Naive thymus-derived CD8-positive, alpha-beta T cell (primary cell): Measurements from ENCODE around the gene TNS3. TPM values are rescaled to one million over a fixed set of nuclear protein-coding genes. Genes with fewer than 3 reads are reported as not detected.
A peak's percentile ranks its signal among the peaks of the same experiment; 100 is the strongest.
"Not testable (repeated sequence)": the region's sequence is repeated elsewhere in the genome, so short reads cannot be mapped to it uniquely, and the experiment has no call there.

Source experiments
- ATAC-seq, 2 donors: fragments of 150-1000 bp; cut with Tn5 transposase in 1 of 2; sonication (Bioruptor Pico), chemical (Tn5 transposase) in 1 of 2; 1 replicate in 1 of 2; 2 replicates in 1 of 2; pipeline ENCODE4 v1.10.0; 2021; ENCODE audit warnings: mild to moderate bottlenecking in 2 of 2, moderate library complexity in 2 of 2
- POLR2A ChIA-PET: fragments of 350-600 bp; sonication (Branson Sonifier 250); formaldehyde crosslinking; loops from one replicate; lab custom pipeline; 2021; ENCODE audit warnings: antibody characterized with exemption; lab: Charles Lee
- DNase-seq, 10 donors: peaks; one replicate each; pipeline versions ENCODE4 v3.0.0 to v3.0.0-alpha.2; 2020 to 2022
- H3K27ac Mint-ChIP-seq, 10 donors: one replicate each; pipeline ENCODE4 v1.8.0; 2020 to 2022; ENCODE audit warnings: mild to moderate bottlenecking in 10 of 10, mixed read lengths in 10 of 10, moderate library complexity in 4 of 10, inconsistent platforms in 1 of 10
- H3K27me3 Mint-ChIP-seq, 5 donors: one replicate each; pipeline ENCODE4 v1.8.0; 2021 to 2022; ENCODE audit warnings: mixed read lengths in 5 of 5
- H3K36me3 Mint-ChIP-seq, 3 donors: one replicate each; pipeline ENCODE4 v1.8.0; 2020 to 2022; ENCODE audit warnings: mixed read lengths in 3 of 3, mild to moderate bottlenecking in 2 of 3, inconsistent platforms in 1 of 3
- H3K4me1 Mint-ChIP-seq, 4 donors: one replicate each; pipeline ENCODE4 v1.8.0; 2021 to 2022; ENCODE audit warnings: mixed read lengths in 4 of 4
- H3K4me3 Mint-ChIP-seq, 10 donors: one replicate each; pipeline ENCODE4 v1.8.0; 2020 to 2022; ENCODE audit warnings: mild to moderate bottlenecking in 10 of 10, mixed read lengths in 10 of 10, moderate library complexity in 6 of 10, inconsistent platforms in 1 of 10
- H3K9me3 Mint-ChIP-seq, 9 donors: one replicate each; pipeline ENCODE4 v1.8.0; 2020 to 2022; ENCODE audit warnings: mixed read lengths in 9 of 9, mild to moderate bottlenecking in 3 of 9, inconsistent platforms in 1 of 9, moderate library complexity in 1 of 9
- polyA plus RNA-seq, 3 donors: library from polyadenylated mRNA; unstranded; fragments of 300-500 nt; fragmentation: Illumina TruSeq; gene quantifications; one replicate each; pipeline ENCODE4 v1.2.3, GENCODE V29; 2021
- total RNA-seq, 8 experiments: library from RNA in 2 of 8; stranded (reverse) in 2 of 8; gene quantifications; one replicate each; pipeline ENCODE4 v1.2.3 and lab custom pipeline; 2021 to 2026

Gene TNS3
- total and polyA plus RNA-seq, 5 experiments from 2014 or later, result 1.2 to 1.6 TPM; not detected in 3

- Mint-ChIP-seq H3K27me3 (peaks cover 0 to 8% (median 2%) of the 10 kb centered on the region in 5 donors), H3K4me1 (peaks cover 0 to 33% (median 0%) of the 10 kb centered on the region in 4 donors)
- peak in 1 of 2 donors; percentile 30 for ATAC-seq
Observed at GRCh38 chr7:47600199-47601118, 18.5 kb upstream of the TNS3 start.

GRCh38 chr7:47597379-47597778, 15.5 kb upstream of the TNS3 start:
- POLR2A ChIA-PET, result no interaction called here
- Mint-ChIP-seq H3K4me3 (no peak overlapping the region), H3K9me3 (peaks cover 6 to 45% (median 24%) of the 10 kb centered on the region in 9 donors), H3K27ac (no peak overlapping the region), H3K36me3 (peaks cover 0 to 22% (median 7%) of the 10 kb centered on the region in 3 donors), H3K27me3 (peaks cover 0 to 8% (median 2%) of the 10 kb centered on the region in 5 donors), H3K4me1 (peaks cover 0 to 25% (median 0%) of the 10 kb centered on the region in 4 donors)
- ATAC-seq, result no peak
- no peak for DNase-seq

More at GRCh38 chr7:47600199-47601118, 18.5 kb upstream of the TNS3 start:
- Mint-ChIP-seq H3K27ac (peak overlapping the region in 1 of 10 donors; percentile 54), H3K36me3 (peaks cover 0 to 20% (median 7%) of the 10 kb centered on the region in 3 donors), H3K9me3 (peaks cover 6 to 41% (median 24%) of the 10 kb centered on the region in 9 donors), H3K4me3 (peak overlapping the region in 1 of 10 donors; percentile 45)
- no peak for DNase-seq
- POLR2A ChIA-PET, result no interaction called here

- no peak overlapping the region for H3K4me3 Mint-ChIP-seq
- DNase-seq (no peak), ATAC-seq (no peak)
- peaks cover 0 to 22% (median 7%) of the 10 kb centered on the region in 3 donors for H3K36me3 Mint-ChIP-seq
- POLR2A ChIA-PET, result no interaction called here
- peaks cover 0 to 18% (median 0%) of the 10 kb centered on the region in 4 donors for H3K4me1 Mint-ChIP-seq
- H3K27me3 Mint-ChIP-seq, result peaks cover 0 to 8% (median 2%) of the 10 kb centered on the region in 5 donors
- no peak overlapping the region for H3K27ac Mint-ChIP-seq
- peaks cover 6 to 45% (median 24%) of the 10 kb centered on the region in 9 donors for H3K9me3 Mint-ChIP-seq
Observed at GRCh38 chr7:47596502-47597202, 14.7 kb upstream of the TNS3 start.

- Mint-ChIP-seq H3K27me3 (peaks cover 0 to 4% (median 0%) of the 10 kb centered on the region in 5 donors), H3K27ac (no peak overlapping the region), H3K4me1 (peaks cover 0 to 2% (median 0%) of the 10 kb centered on the region in 4 donors), H3K4me3 (no peak overlapping the region), H3K36me3 (peaks cover 0 to 16% (median 4%) of the 10 kb centered on the region in 3 donors), H3K9me3 (peaks cover 6 to 36% (median 24%) of the 10 kb centered on the region in 9 donors)
- POLR2A ChIA-PET, result no interaction called here
- DNase-seq (no peak), ATAC-seq (no peak)
Observed at GRCh38 chr7:47594406-47594805, 12.5 kb upstream of the TNS3 start.

- Mint-ChIP-seq H3K9me3 (peaks cover 0 to 17% (median 3%) of the 10 kb centered on the region in 9 donors), H3K36me3 (peaks cover 0 to 5% (median 0%) of the 10 kb centered on the region in 3 donors), H3K27ac (peak overlapping the region in 1 of 10 donors; percentile 46), H3K4me1 (peaks cover 0 to 2% (median 1%) of the 10 kb centered on the region in 4 donors), H3K4me3 (no peak overlapping the region), H3K27me3 (peaks cover 0 to 5% (median 0%) of the 10 kb centered on the region in 5 donors)
- POLR2A ChIA-PET, result no interaction called here
- ATAC-seq (no peak), DNase-seq (no peak)
Observed at GRCh38 chr7:47591655-47592572, 10.0 kb upstream of the TNS3 start.

GRCh38 chr7:47591089-47591654, 9.3 kb upstream of the TNS3 start:
- H3K4me1 Mint-ChIP-seq, result peaks cover 0 to 10% (median 1%) of the 10 kb centered on the region in 4 donors
- H3K27me3 Mint-ChIP-seq, result peaks cover 0 to 10% (median 0%) of the 10 kb centered on the region in 5 donors
- H3K36me3 Mint-ChIP-seq, result peaks cover 0 to 4% (median 0%) of the 10 kb centered on the region in 3 donors
- H3K4me3 Mint-ChIP-seq, result no peak overlapping the region
- POLR2A ChIA-PET, result no interaction called here
- DNase-seq, result no peak
- no peak for ATAC-seq
- peaks cover 0 to 13% (median 2%) of the 10 kb centered on the region in 9 donors for H3K9me3 Mint-ChIP-seq
- no peak overlapping the region for H3K27ac Mint-ChIP-seq

GRCh38 chr7:47590215-47590614, 8.3 kb upstream of the TNS3 start:
- POLR2A ChIA-PET, H3K9me3 Mint-ChIP-seq: not testable (repeated sequence)
- H3K4me1 Mint-ChIP-seq, result peaks cover 0 to 14% (median 1%) of the 10 kb centered on the region in 4 donors

GRCh38 chr7:47588704-47589225, 6.9 kb upstream of the TNS3 start:
- POLR2A ChIA-PET, result no interaction called here
- no peak for ATAC-seq

More at GRCh38 chr7:47590215-47590614, 8.3 kb upstream of the TNS3 start:
- not testable (repeated sequence) for H3K36me3 Mint-ChIP-seq, DNase-seq, H3K4me3 Mint-ChIP-seq, ATAC-seq
- peaks cover 0 to 10% (median 4%) of the 10 kb centered on the region in 5 donors for H3K27me3 Mint-ChIP-seq
- peak overlapping the region in 1 of 10 donors; percentile 41 for H3K27ac Mint-ChIP-seq

GRCh38 chr7:47587976-47588375, 6.1 kb upstream of the TNS3 start:
- Mint-ChIP-seq H3K4me1 (peaks cover 0 to 18% (median 1%) of the 10 kb centered on the region in 4 donors), H3K36me3 (no peaks in the 10 kb centered on the region), H3K27ac (no peak overlapping the region), H3K4me3 (no peak overlapping the region), H3K9me3 (peaks cover 0 to 5% (median 0%) of the 10 kb centered on the region in 9 donors), H3K27me3 (peaks cover 9 to 19% (median 14%) of the 10 kb centered on the region in 5 donors)
- ATAC-seq (no peak), DNase-seq (no peak)
- POLR2A ChIA-PET, result no interaction called here

More at GRCh38 chr7:47588704-47589225, 6.9 kb upstream of the TNS3 start:
- H3K27me3 Mint-ChIP-seq, result peaks cover 4 to 11% (median 6%) of the 10 kb centered on the region in 5 donors
- no peak overlapping the region for H3K27ac Mint-ChIP-seq
- no peak overlapping the region for H3K4me3 Mint-ChIP-seq
- H3K4me1 Mint-ChIP-seq, result peaks cover 0 to 16% (median 1%) of the 10 kb centered on the region in 4 donors
- no peaks in the 10 kb centered on the region for H3K36me3 Mint-ChIP-seq
- peaks cover 0 to 5% (median 0%) of the 10 kb centered on the region in 9 donors for H3K9me3 Mint-ChIP-seq
- DNase-seq, result no peak

- POLR2A ChIA-PET, result no interaction called here
- H3K36me3 Mint-ChIP-seq, result no peaks in the 10 kb centered on the region
- peak overlapping the region in 1 of 10 donors; percentile 32 for H3K27ac Mint-ChIP-seq
- peaks cover 12 to 25% (median 19%) of the 10 kb centered on the region in 5 donors for H3K27me3 Mint-ChIP-seq
- ATAC-seq, result no peak
- H3K4me3 Mint-ChIP-seq, result no peak overlapping the region
- H3K9me3 Mint-ChIP-seq, result peaks cover 0 to 5% (median 0%) of the 10 kb centered on the region in 9 donors
- peaks cover 0 to 19% (median 2%) of the 10 kb centered on the region in 4 donors for H3K4me1 Mint-ChIP-seq
- no peak for DNase-seq
Observed at GRCh38 chr7:47587351-47587750, 5.4 kb upstream of the TNS3 start.

- Mint-ChIP-seq H3K4me3 (no peak overlapping the region), H3K9me3 (peaks cover 0 to 5% (median 0%) of the 10 kb centered on the region in 9 donors), H3K36me3 (no peaks in the 10 kb centered on the region), H3K27me3 (peaks cover 12 to 28% (median 20%) of the 10 kb centered on the region in 5 donors), H3K4me1 (peaks cover 0 to 19% (median 2%) of the 10 kb centered on the region in 4 donors), H3K27ac (peak overlapping the region in 1 of 10 donors; percentile 32)
- POLR2A ChIA-PET, result no interaction called here
- ATAC-seq (no peak), DNase-seq (no peak)
Observed at GRCh38 chr7:47586925-47587324, 5.0 kb upstream of the TNS3 start.
